Measurements from ENCODE around the gene PATZ1.

DNA sequence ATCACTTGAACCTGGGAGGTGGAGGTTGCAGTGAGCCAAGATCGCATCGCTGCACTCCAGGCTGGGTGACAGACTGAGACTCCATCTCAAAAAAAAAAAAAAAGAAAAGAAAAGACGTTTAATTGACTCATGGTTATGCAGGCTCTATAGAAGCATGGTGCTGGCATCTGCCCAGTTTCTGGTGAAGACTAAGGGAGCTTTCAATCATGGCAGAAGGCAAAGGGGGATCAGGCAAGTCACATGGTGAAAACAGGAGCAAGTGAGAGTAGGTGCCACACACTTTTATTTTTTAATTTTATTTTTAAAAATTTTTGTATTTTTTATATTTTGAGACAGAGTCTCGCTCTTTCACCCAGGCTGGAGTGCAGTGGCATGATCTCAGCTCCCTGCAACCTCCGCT lies 8.4 kb upstream of the PATZ1 start:
- TF ChIP-seq, protein P1, sequence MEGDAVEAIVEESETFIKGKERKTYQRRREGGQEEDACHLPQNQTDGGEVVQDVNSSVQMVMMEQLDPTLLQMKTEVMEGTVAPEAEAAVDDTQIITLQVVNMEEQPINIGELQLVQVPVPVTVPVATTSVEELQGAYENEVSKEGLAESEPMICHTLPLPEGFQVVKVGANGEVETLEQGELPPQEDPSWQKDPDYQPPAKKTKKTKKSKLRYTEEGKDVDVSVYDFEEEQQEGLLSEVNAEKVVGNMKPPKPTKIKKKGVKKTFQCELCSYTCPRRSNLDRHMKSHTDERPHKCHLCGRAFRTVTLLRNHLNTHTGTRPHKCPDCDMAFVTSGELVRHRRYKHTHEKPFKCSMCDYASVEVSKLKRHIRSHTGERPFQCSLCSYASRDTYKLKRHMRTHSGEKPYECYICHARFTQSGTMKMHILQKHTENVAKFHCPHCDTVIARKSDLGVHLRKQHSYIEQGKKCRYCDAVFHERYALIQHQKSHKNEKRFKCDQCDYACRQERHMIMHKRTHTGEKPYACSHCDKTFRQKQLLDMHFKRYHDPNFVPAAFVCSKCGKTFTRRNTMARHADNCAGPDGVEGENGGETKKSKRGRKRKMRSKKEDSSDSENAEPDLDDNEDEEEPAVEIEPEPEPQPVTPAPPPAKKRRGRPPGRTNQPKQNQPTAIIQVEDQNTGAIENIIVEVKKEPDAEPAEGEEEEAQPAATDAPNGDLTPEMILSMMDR (IDR thresholded peaks at IDR 0.05): no peak
- no peak for TF ChIP-seq POLR2A (IDR thresholded peaks at IDR 0.05)

Data from vagina (tissue), 2 donors.